Measurements from ENCODE around the gene CSPG4.

- TF ChIP-seq CTCF (IDR thresholded peaks at IDR 0.05; ENCODE audit: low read length) (no peak), EZH2 (optimal IDR thresholded peaks at IDR 0.05; ENCODE audit: low read depth, low read length) (no peak)
Observed at GRCh38 chr15:75731248-75732151, 18.9 kb upstream of the CSPG4 start.

Data from MM.1S (cell line).